A549 (cell line): ENCODE results near the gene ZBTB39. TPM values are rescaled to one million over a fixed set of nuclear protein-coding genes. Genes with fewer than 3 reads are reported as not detected.
A peak's percentile ranks its signal among the peaks of the same experiment; 100 is the strongest.

Source experiments
- ATAC-seq, 2 experiments: fragments of 200-7000 bp in 1 of 2; fragments of >200 bp in 1 of 2; cut with Nextera tagmentation in 1 of 2; cut with Tn5 transposase in 1 of 2; 3 replicates each; pipeline versions ENCODE4 v1.8.0 to v1.9.1; 2018 to 2020; ENCODE audit warnings: mild to moderate bottlenecking in 1 of 2, moderate library complexity in 1 of 2
- CTCF ChIA-PET: fragments of 300-600 bp; sonication (Branson Sonifier 250); formaldehyde crosslinking; extraction: SDS; loops from one replicate; lab custom pipeline; 2021; ENCODE audit warnings: antibody characterized with exemption, inconsistent platforms; lab: Yijun Ruan, JAX
- POLR2A ChIA-PET: fragments of 350-600 bp; formaldehyde crosslinking; extraction: SDS; loops from one replicate; lab custom pipeline; 2021; ENCODE audit warnings: antibody characterized with exemption, inconsistent platforms; lab: Yijun Ruan, JAX
- DNase-seq, 2 experiments: peaks; one replicate each; pipeline versions ENCODE4 v3.0.0 to v3.0.0-alpha.2; 2011 to 2016; ENCODE audit warnings: low read depth in 1 of 2, low spot score in 1 of 2
- FAIRE-seq: peaks from 2 replicates; lab custom pipeline; 2011; peaks lifted over from hg19 to GRCh38; lab: Jason Lieb, UNC
- H3K27ac ChIP-seq, 2 experiments: fragments of >200 bp; sonication (Bioruptor Twin); formaldehyde crosslinking; 3 replicates each; pipeline ENCODE4 v1.5.1; 2016 to 2017
- H3K4me1 ChIP-seq: fragments of >200 bp; sonication (Bioruptor Twin); formaldehyde crosslinking; 3 replicates; pipeline ENCODE4 v1.6.1; 2016
- H3K4me2 ChIP-seq: fragments of >200 bp; sonication (Bioruptor Twin); formaldehyde crosslinking; 3 replicates; pipeline ENCODE4 v1.6.1; 2016
- H3K4me3 ChIP-seq: fragments of >200 bp; sonication (Bioruptor Twin); formaldehyde crosslinking; 3 replicates; pipeline ENCODE4 v1.5.1; 2016
- H3K9me3 ChIP-seq: fragments of >200 bp; sonication (Bioruptor Twin); formaldehyde crosslinking; 3 replicates; pipeline ENCODE4 v1.6.1; 2016
- BHLHE40 ChIP-seq: IDR thresholded peaks from 2 replicates; pipeline ENCODE4 v1.6.1; 2012; ENCODE audit warnings: low read depth, low read length, inconsistent platforms
- CBX8 ChIP-seq: fragments of 200-600 bp; sonication (generic); IDR thresholded peaks from 2 replicates; pipeline ENCODE4 v1.6.1; 2016
- CEBPB ChIP-seq, 2 experiments: fragments of >200 bp in 1 of 2; sonication (Bioruptor Twin) in 1 of 2; formaldehyde crosslinking in 1 of 2; IDR thresholded peaks; 2 replicates each; pipeline ENCODE4 v1.6.1; 2012 to 2016
- CHD2 ChIP-seq: fragments of 150-350 bp; IDR thresholded peaks from 2 replicates; pipeline ENCODE4 v1.6.1; 2014; ENCODE audit warnings: low read length; ENCODE audit not compliant: partially characterized antibody
- CHD4 ChIP-seq: fragments of 200-600 bp; sonication (generic); IDR thresholded peaks from 2 replicates; pipeline ENCODE4 v1.6.1; 2016; ENCODE audit warnings: antibody characterized with exemption, mild to moderate bottlenecking, borderline replicate concordance
- EHF ChIP-seq: fragments of 250-450 bp; sonication (Bioruptor Pico); IDR thresholded peaks from 2 replicates; pipeline ENCODE4 v1.5.0; 2020; ENCODE audit warnings: mild to moderate bottlenecking
- EHMT2 ChIP-seq: fragments of 200-600 bp; sonication (generic); IDR thresholded peaks from 2 replicates; pipeline ENCODE4 v1.6.1; 2016; ENCODE audit warnings: antibody characterized with exemption, low read depth, mild to moderate bottlenecking, moderate library complexity
- FOSB ChIP-seq: fragments of 250-450 bp; sonication (Bioruptor Pico); IDR thresholded peaks from 2 replicates; pipeline ENCODE4 v1.5.0; 2020; ENCODE audit warnings: mild to moderate bottlenecking, moderate library complexity
- FOSL2 ChIP-seq, 2 experiments: fragments of 450-650 bp in 1 of 2; fragments of >200 bp in 1 of 2; sonication (Bioruptor Twin) in 1 of 2; formaldehyde crosslinking; IDR thresholded peaks; 2 replicates each; pipeline versions ENCODE4 v1.5.0 to v1.6.1; 2016 to 2020; ENCODE audit warnings: mild to moderate bottlenecking in 1 of 2, moderate library complexity in 1 of 2
- HDAC2 ChIP-seq: fragments of 200-600 bp; sonication (generic); IDR thresholded peaks from 2 replicates; pipeline ENCODE4 v1.6.1; 2016
- HEYL ChIP-seq: fragments of 250-450 bp; sonication (Bioruptor Pico); IDR thresholded peaks from 2 replicates; pipeline ENCODE4 v1.8.0; 2021; ENCODE audit warnings: mild to moderate bottlenecking, moderate library complexity
- HMGXB4 ChIP-seq: fragments of 250-450 bp; sonication (Bioruptor Pico); IDR thresholded peaks from 2 replicates; pipeline ENCODE4 v1.5.0; 2021; ENCODE audit warnings: mild to moderate bottlenecking, moderate library complexity, borderline replicate concordance
- HOXA7 ChIP-seq: fragments of 250-450 bp; sonication (Bioruptor Pico); IDR thresholded peaks from 2 replicates; pipeline ENCODE4 v1.5.0; 2020; ENCODE audit warnings: mild to moderate bottlenecking, moderate library complexity
- MAFK ChIP-seq: fragments of 450-650 bp; IDR thresholded peaks from 2 replicates; pipeline ENCODE4 v1.6.1; 2014; ENCODE audit not compliant: partially characterized antibody
- MAX ChIP-seq: IDR thresholded peaks from 2 replicates; pipeline ENCODE4 v1.6.1; 2012
- MAZ ChIP-seq: fragments of 150-350 bp; IDR thresholded peaks from 2 replicates; pipeline ENCODE4 v1.6.1; 2014; ENCODE audit warnings: antibody characterized with exemption, low read depth, low read length, borderline replicate concordance
- NFE2L2 ChIP-seq: fragments of 150-350 bp; conservative IDR thresholded peaks from 2 replicates; pipeline ENCODE4 v1.6.1; 2014; ENCODE audit warnings: low read length
- PHF8 ChIP-seq: fragments of 200-600 bp; sonication (generic); IDR thresholded peaks from 2 replicates; pipeline ENCODE4 v1.6.1; 2016; ENCODE audit warnings: low read depth, mild to moderate bottlenecking, antibody characterized with exemption, moderate library complexity, borderline replicate concordance
- POLR2A ChIP-seq: IDR thresholded peaks from 2 replicates; pipeline ENCODE4 v1.6.1; 2012; ENCODE audit warnings: mild to moderate bottlenecking, low read length
- POLR2AphosphoS2 ChIP-seq: conservative IDR thresholded peaks from 2 replicates; pipeline ENCODE4 v1.6.1; 2012; ENCODE audit warnings: low read length, improper control_type of control experiment, inconsistent platforms
- RAD21 ChIP-seq, 2 experiments: fragments of >200 bp in 1 of 2; sonication (Bioruptor Twin) in 1 of 2; formaldehyde crosslinking in 1 of 2; IDR thresholded peaks in 1 of 2; conservative IDR thresholded peaks in 1 of 2; 2 replicates in 1 of 2; 3 replicates in 1 of 2; pipeline ENCODE4 v1.6.1; 2012 to 2018; ENCODE audit warnings: inconsistent platforms in 1 of 2
- RFX5 ChIP-seq: fragments of 450-650 bp; IDR thresholded peaks from 2 replicates; pipeline ENCODE4 v1.7.1; 2014; ENCODE audit warnings: antibody characterized with exemption, mild to moderate bottlenecking, moderate library complexity
- RNF2 ChIP-seq: fragments of 200-600 bp; sonication (generic); IDR thresholded peaks from 2 replicates; pipeline ENCODE4 v1.6.1; 2016; ENCODE audit warnings: low read depth, mild to moderate bottlenecking, antibody characterized with exemption, moderate library complexity, borderline replicate concordance
- SMC3 ChIP-seq: fragments of >200 bp; sonication (Bioruptor Twin); formaldehyde crosslinking; IDR thresholded peaks from 3 replicates; pipeline ENCODE4 v1.6.1; 2018; ENCODE audit warnings: inconsistent platforms
- SREBF2 ChIP-seq: fragments of 450-650 bp; IDR thresholded peaks from 2 replicates; pipeline ENCODE4 v1.6.1; 2014; ENCODE audit warnings: mild to moderate bottlenecking, moderate library complexity
- TFCP2L1 ChIP-seq: fragments of 250-450 bp; sonication (Bioruptor Pico); IDR thresholded peaks from 2 replicates; pipeline ENCODE4 v1.5.0; 2021; ENCODE audit warnings: mild to moderate bottlenecking
- TP53 ChIP-seq: fragments of 250-450 bp; sonication (Bioruptor Pico); IDR thresholded peaks from 2 replicates; pipeline ENCODE4 v1.5.0; 2021; ENCODE audit warnings: mild to moderate bottlenecking, moderate library complexity
- ZC3H11A ChIP-seq: fragments of 450-650 bp; IDR thresholded peaks from 2 replicates; pipeline ENCODE4 v1.6.1; 2014; ENCODE audit warnings: antibody characterized with exemption, mild to moderate bottlenecking
- ZFP36 ChIP-seq: fragments of 450-650 bp; IDR thresholded peaks from 2 replicates; pipeline ENCODE4 v1.6.1; 2014; ENCODE audit warnings: borderline replicate concordance; ENCODE audit not compliant: partially characterized antibody
- ZSCAN20 ChIP-seq: fragments of 250-450 bp; sonication (Bioruptor Pico); IDR thresholded peaks from 2 replicates; pipeline ENCODE4 v1.8.0; 2022; ENCODE audit warnings: mild to moderate bottlenecking, moderate library complexity
- WGBS: methylation state at CpG from one replicate; pipeline ENCODE4 v1.1.6; 2017; ENCODE audit errors: missing lambda C conversion rate; 5-methylcytosine and 5-hydroxymethylcytosine counted together
- polyA plus RNA-seq, 4 experiments: library from polyadenylated mRNA; depleted of rRNA in 3 of 4; stranded (reverse); fragments of >200 nt; fragmentation: RNase III in 1 of 4; extraction: RNeasy Plus Mini Kit Qiagen cat#74134 plus additional on column Dnase treatment in 1 of 4; gene quantifications; 2 replicates in 3 of 4; 3 replicates in 1 of 4; pipeline ENCODE4 v1.2.3, GENCODE V29; 2011 to 2017
- TF ChIP-seq, protein P1 (sequence below): fragments of >200 bp; sonication (Bioruptor Twin); formaldehyde crosslinking; IDR thresholded peaks from 3 replicates; pipeline ENCODE4 v1.6.1; 2016

Gene ZBTB39
- polyA plus RNA-seq, 2 of the 4 experiments (the other 2 are of a cell fraction) = 4.7 to 9.5 TPM

- H3K4me3 ChIP-seq = no peak overlapping the region
- TF ChIP-seq CHD2 (no peak), HEYL (no peak), EHMT2 (no peak), CHD4 (no peak), EHF (CRISPR knock-in tag) (no peak), RAD21 (conservative IDR thresholded peaks at IDR 0.05 in 1 of 2, IDR thresholded peaks at IDR 0.05 in 1 of 2) (no peak), TP53 (CRISPR knock-in tag) (no peak), ZSCAN20 (CRISPR knock-in tag) (no peak), MAFK (no peak), HMGXB4 (CRISPR knock-in tag) (no peak), SMC3 (no peak), TFCP2L1 (CRISPR knock-in tag) (no peak), PHF8 (no peak), FOSL2 (IDR thresholded peaks at IDR 0.05) (no peak), FOSL2 (CRISPR knock-in tag; IDR thresholded peaks at IDR 0.05) (no peak), MAX (no peak), SREBF2 (no peak), POLR2AphosphoS2 (no peak), POLR2A (no peak), HOXA7 (CRISPR knock-in tag) (no peak)
- 88% methylated on average over 1 of the region's 1 CpG for WGBS
- no peak; a peak in 1 of 6 replicates for ATAC-seq
- H3K9me3 ChIP-seq = no peaks in the 10 kb centered on the region
- FAIRE-seq = no peak
- DNase-seq = no peak
- peak overlapping the region; percentile 39 for H3K4me2 ChIP-seq
- POLR2A ChIA-PET = no interaction called here
- no peak overlapping the region for H3K27ac ChIP-seq
- CTCF ChIA-PET = interaction anchor here (0.8 to 7.8 kb wide), 17 partner anchors 9 to 208 kb away, joined by 3 to 44 read pairs (median 5); partner anchors contain the start of gene STAT6
- H3K4me1 ChIP-seq = peaks cover 23% of the 10 kb centered on the region; the same call in 2 of the 3 replicates
Measured at GRCh38 chr12:57048423-57049118, 42.2 kb upstream of the ZBTB39 start.

DNA sequence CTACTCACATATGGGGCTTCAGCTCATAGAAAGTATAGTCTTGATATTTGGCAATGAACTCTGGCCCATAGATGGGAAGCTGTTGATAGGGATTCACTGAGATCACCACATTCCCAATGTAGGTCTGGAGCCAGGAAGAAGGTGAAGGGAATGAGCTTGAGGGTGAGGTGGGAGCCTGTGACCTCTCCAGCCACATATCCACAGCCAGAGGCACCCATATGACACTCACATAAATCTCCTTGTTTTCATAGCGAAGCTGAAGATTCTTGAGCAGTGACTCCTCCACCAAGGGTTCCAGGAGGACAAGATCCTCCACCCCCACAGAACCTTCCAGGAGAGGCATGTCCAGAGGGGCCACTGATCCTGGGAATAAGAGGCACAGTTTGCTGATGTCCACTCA is 41.6 kb upstream of the ZBTB39 start:
- ChIA-PET CTCF (interaction anchor here (1.0 to 7.8 kb wide), 9 partner anchors 9 to 64 kb away, joined by 3 to 44 read pairs (median 9); partner anchors contain the start of gene STAT6), POLR2A (no interaction called here)
- no peaks in the 10 kb centered on the region for H3K9me3 ChIP-seq
- 43% methylated on average over 1 of the region's 1 CpG for WGBS
- no peak for ATAC-seq
- no peak overlapping the region for H3K27ac ChIP-seq
- no peak for DNase-seq
- H3K4me3 ChIP-seq = no peak overlapping the region
- H3K4me1 ChIP-seq = peaks cover 23% of the 10 kb centered on the region; the same call in 2 of the 3 replicates
- TF ChIP-seq ZSCAN20 (CRISPR knock-in tag) (no peak), RFX5 (no peak), CHD4 (no peak), HDAC2 (no peak), POLR2A (no peak), MAZ (no peak), ZFP36 (no peak), RNF2 (no peak), ZC3H11A (no peak), FOSB (CRISPR knock-in tag) (no peak), CEBPB (IDR thresholded peaks at IDR 0.05) (no peak), RAD21 (conservative IDR thresholded peaks at IDR 0.05 in 1 of 2, IDR thresholded peaks at IDR 0.05 in 1 of 2) (no peak), BHLHE40 (no peak), CBX8 (no peak), NFE2L2 (no peak)
- TF ChIP-seq, protein P1, sequence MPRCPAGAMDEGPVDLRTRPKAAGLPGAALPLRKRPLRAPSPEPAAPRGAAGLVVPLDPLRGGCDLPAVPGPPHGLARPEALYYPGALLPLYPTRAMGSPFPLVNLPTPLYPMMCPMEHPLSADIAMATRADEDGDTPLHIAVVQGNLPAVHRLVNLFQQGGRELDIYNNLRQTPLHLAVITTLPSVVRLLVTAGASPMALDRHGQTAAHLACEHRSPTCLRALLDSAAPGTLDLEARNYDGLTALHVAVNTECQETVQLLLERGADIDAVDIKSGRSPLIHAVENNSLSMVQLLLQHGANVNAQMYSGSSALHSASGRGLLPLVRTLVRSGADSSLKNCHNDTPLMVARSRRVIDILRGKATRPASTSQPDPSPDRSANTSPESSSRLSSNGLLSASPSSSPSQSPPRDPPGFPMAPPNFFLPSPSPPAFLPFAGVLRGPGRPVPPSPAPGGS = no peak
- TF ChIP-seq, all 56 proteins: peak for 0
- no peak overlapping the region; the same call in 1 of the 3 replicates for H3K4me2 ChIP-seq
- no peak for FAIRE-seq
